ENCODE data around the gene PLAGL1. TPM values are rescaled to one million over a fixed set of nuclear protein-coding genes. Genes with fewer than 3 reads are reported as not detected.

The PLAGL1 gene
- total RNA-seq, 6 experiments from 2014 or later: 22.5 to 28.8 (median 26.2) TPM

DNA sequence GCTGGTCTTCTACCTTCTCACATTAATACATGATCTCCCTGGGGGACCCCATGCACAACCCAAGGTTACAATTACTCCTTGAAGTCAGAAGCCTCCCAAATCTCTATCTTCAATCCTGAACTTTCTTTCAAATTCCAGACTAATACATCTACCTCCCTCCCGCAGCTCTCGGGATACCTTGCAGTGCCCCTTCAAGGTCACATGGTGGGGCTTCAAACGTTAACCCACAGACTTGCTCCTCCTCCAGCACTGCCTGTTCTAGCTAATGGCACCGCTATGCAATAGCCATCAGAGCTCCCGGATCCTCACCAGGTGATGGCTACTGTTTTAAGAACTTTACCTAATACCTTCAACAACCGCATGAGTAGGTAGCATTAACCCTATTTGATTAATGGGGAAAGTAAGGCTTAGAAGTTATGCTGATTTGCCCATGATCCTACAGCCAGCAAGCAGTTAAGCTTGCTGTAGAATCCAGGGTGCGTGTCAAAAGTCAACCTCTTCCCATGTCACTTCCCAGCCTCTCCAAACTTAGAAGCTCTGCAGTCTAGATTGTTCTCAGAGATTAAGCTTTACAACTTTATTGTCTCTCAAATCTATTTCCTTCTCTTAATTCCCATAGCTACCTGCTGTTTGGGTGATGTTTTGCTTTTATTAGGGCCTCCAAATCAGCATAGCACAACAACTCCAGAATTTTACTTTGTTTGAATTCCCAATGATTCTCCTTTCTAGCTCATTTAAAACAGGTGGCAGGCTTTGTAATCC, 44.7 kb downstream of the PLAGL1 start:
- no peak overlapping the region for H3K4me3 Mint-ChIP-seq
- H3K9me3 Mint-ChIP-seq: no peaks in the 10 kb centered on the region
- H3K4me1 Mint-ChIP-seq (ENCODE audit: low read depth): peaks cover 25% of the 10 kb centered on the region
- no peak for DNase-seq
- TF ChIP-seq, protein P1, sequence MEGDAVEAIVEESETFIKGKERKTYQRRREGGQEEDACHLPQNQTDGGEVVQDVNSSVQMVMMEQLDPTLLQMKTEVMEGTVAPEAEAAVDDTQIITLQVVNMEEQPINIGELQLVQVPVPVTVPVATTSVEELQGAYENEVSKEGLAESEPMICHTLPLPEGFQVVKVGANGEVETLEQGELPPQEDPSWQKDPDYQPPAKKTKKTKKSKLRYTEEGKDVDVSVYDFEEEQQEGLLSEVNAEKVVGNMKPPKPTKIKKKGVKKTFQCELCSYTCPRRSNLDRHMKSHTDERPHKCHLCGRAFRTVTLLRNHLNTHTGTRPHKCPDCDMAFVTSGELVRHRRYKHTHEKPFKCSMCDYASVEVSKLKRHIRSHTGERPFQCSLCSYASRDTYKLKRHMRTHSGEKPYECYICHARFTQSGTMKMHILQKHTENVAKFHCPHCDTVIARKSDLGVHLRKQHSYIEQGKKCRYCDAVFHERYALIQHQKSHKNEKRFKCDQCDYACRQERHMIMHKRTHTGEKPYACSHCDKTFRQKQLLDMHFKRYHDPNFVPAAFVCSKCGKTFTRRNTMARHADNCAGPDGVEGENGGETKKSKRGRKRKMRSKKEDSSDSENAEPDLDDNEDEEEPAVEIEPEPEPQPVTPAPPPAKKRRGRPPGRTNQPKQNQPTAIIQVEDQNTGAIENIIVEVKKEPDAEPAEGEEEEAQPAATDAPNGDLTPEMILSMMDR (IDR thresholded peaks at IDR 0.05): no peak
- peaks cover 6% of the 10 kb centered on the region for H3K27me3 Mint-ChIP-seq (ENCODE audit: insufficient read depth)
- H3K27ac Mint-ChIP-seq: no peak overlapping the region
- H3K36me3 Mint-ChIP-seq (ENCODE audit: low read depth): peaks cover 12% of the 10 kb centered on the region; the same call in 1 of the 2 replicates

DNA sequence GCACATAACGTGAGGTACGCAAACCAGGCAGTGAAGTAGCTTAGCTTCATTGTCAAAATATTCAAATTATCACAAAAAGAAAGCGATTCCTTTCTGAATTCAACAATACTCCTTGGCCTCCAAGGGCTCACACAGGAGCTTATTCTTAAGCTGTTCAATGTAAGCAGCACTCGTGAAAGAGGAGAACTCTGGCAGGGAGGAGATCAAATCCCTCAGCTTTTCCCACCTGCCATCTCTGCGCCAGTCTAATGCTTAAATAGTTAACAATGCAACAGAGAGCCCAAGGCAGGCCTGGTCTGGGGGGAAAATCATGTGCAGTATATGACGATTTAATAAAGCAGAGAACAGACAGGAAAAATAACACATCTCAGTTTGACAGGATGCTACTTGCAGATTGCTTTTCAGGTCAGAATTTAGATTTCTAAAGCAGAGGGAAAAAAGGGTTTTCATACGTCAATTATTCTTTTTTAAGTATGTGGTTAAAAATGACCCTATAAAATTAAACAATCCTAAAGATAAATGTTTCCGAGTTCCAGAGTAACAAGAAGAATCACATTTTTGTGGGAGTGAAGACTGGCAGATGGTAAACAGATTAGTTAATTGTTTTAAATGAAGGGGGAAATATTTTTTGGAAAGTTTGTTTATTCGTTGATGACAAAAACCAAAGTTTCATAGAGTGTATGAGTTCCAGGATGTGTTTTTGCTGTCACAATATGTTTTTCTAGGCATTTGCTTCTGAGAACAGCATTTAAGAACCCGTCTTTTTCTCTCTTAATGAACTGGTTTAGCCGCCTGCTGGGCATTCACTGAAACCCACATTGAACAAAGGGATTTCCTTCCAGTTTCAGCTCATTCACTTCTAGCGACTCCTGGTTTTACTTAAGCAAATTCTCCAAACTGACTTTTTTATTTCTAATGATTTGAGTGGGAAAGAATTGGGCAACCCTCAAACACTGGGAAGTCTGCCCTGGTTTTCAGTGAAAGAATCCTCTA, 45.9 kb downstream of the PLAGL1 start:
- Mint-ChIP-seq H3K36me3 (ENCODE audit: low read depth) (peaks cover 12% of the 10 kb centered on the region; the same call in 1 of the 2 replicates), H3K4me3 (no peak overlapping the region), H3K4me1 (ENCODE audit: low read depth) (peaks cover 17% of the 10 kb centered on the region), H3K27ac (no peak overlapping the region), H3K9me3 (no peaks in the 10 kb centered on the region), H3K27me3 (ENCODE audit: insufficient read depth) (peaks cover 10% of the 10 kb centered on the region)
- TF ChIP-seq, protein P1 (IDR thresholded peaks at IDR 0.05): peak; percentile 69
- peak; percentile 18 for DNase-seq

DNA sequence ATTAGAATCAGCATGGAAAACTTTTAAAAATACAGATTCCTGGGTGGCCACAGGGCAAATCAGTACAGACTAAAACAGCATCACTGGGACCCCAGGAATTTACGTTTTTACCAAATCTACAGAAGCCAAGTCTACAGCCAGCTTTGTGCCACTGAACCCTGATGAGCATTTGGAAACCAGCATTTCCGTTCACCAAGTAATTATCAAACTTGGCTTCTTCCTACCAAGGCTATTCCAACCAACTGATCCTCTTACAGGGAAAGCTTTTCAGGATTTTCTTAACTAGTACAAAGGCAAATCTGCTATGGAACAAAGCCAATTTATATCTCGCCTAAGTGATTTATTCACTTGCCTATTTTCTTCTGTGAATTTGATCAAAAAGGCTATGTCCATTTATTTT, 47.0 kb downstream of the PLAGL1 start:
- Mint-ChIP-seq H3K9me3 (no peaks in the 10 kb centered on the region), H3K4me1 (ENCODE audit: low read depth) (peaks cover 8% of the 10 kb centered on the region)

DNA sequence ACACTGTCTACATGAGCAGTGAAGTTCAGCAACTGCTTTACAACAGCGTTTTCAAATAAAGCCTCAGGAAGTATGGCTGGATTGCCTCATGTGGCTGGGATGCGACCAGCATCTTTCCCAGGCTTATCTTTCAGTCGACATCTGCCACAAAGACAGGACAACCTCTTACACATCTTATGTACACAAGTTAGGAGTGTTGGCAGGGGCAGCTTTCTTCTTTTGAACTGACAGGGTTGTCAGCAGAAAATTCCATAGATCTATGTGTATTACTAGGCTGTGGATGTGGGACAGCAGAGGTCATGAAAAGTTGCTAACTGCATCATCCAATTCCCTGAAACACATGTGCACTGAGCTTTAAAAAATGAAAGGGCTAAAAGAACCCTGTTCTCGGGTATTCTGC, 48.1 kb downstream of the PLAGL1 start:
- peaks cover 12% of the 10 kb centered on the region for H3K27me3 Mint-ChIP-seq (ENCODE audit: insufficient read depth)
- H3K4me1 Mint-ChIP-seq (ENCODE audit: low read depth): no peaks in the 10 kb centered on the region
- no peak for DNase-seq
- H3K36me3 Mint-ChIP-seq (ENCODE audit: low read depth): 0 out of 2 replicates have a peak, but pooled peaks cover 5% of the 10 kb centered on the region
- TF ChIP-seq, protein P1 (IDR thresholded peaks at IDR 0.05): no peak
- H3K27ac Mint-ChIP-seq: no peak overlapping the region
- H3K4me3 Mint-ChIP-seq: no peak overlapping the region
- no peaks in the 10 kb centered on the region for H3K9me3 Mint-ChIP-seq

More for the DNA sequence above, 47.0 kb downstream of the PLAGL1 start:
- TF ChIP-seq, protein P1 (IDR thresholded peaks at IDR 0.05): no peak
- no peak for DNase-seq
- Mint-ChIP-seq H3K27me3 (ENCODE audit: insufficient read depth) (peaks cover 12% of the 10 kb centered on the region), H3K27ac (no peak overlapping the region), H3K36me3 (ENCODE audit: low read depth) (peaks cover 12% of the 10 kb centered on the region; the same call in 1 of the 2 replicates), H3K4me3 (no peak overlapping the region)

DNA sequence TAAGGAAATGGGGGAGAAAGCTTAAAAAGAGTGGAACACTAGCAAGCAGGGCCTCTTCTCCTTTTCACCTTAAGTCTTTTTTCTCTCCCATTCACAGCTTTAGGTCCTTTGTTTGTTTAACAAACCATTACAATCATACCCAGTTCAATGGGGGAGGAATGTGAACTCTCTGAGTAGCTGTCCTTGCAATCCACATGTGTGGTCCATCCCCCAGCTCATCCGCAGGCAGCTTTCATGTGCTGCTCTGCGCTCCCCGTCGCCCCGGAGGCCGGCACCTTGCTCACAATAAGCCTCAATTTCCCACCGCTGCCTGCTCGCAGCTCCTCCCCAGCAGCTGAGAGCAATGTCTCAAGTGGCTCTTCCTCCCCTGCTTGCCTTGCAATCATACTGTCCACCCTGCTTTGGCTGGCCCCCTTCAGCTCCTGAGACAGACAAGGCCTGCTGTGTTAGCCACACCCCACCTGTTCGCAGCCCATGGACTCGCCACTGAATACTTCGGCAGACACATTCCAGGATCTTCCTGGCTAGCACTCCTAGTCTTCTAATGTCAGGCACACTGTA, 49.1 kb downstream of the PLAGL1 start:
- H3K36me3 Mint-ChIP-seq (ENCODE audit: low read depth): 0 out of 2 replicates have a peak, but pooled peaks cover 5% of the 10 kb centered on the region
- H3K4me3 Mint-ChIP-seq: no peak overlapping the region
- H3K9me3 Mint-ChIP-seq: no peaks in the 10 kb centered on the region
- peaks cover 7% of the 10 kb centered on the region for H3K27me3 Mint-ChIP-seq (ENCODE audit: insufficient read depth)
- DNase-seq: no peak
- no peaks in the 10 kb centered on the region for H3K4me1 Mint-ChIP-seq (ENCODE audit: low read depth)
- H3K27ac Mint-ChIP-seq: no peak overlapping the region; the same call in 1 of the 2 replicates
- TF ChIP-seq, protein P1 (IDR thresholded peaks at IDR 0.05): no peak

Measured in HFFc6 (cell line).